ENCODE results near the gene POR.
"Not testable (repeated sequence)": the region's sequence is repeated elsewhere in the genome, so short reads cannot be mapped to it uniquely, and the experiment has no call there.

Gene POR
- total RNA-seq: 59.6 to 69.9 reads per million in 2 experiments

DNA sequence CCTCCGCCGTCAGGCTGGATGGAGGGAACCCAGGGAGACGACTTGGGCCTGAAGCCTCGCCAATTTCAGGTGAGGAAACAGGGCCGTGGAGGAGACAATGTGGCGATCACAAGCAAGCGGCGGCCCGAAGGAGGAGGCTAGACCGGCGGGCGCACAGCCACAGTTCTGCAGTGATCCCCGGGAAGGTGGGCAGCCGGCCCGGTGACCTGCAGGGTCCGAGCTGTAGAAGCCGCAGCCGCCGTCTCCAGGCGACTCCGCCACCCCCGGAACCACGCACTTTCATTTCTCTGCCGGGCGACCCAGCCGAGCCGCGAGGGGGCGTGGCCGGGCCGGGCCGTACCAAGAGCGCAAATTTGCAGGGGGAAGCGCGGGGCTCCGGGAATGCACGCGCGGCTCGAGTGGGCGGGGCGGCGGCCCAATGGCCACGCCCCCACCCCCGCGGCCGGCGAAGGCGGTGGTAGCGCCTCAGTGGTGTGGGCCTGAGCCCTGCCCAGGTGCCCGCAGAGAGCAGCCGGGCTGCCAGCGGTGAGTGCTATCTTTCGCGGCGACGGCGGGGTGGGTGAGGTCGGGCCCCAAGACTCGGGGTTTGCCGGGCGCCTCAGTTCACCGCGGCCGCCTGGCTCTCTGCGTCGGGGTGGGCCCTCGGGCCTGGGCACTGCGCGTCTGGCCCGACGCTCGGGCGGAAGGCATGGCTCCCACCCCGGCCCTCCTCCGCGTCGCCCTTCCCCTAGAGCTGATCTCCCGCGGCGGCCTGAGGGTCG, at the start of gene POR:
TSS of gene POR (plus strand) at position 501 of the 761 bp plus-strand sequence. CDS start 38,847 bp downstream, outside the sequence.
- DNase-seq (ENCODE audit: low read depth): peak; percentile 96

DNA sequence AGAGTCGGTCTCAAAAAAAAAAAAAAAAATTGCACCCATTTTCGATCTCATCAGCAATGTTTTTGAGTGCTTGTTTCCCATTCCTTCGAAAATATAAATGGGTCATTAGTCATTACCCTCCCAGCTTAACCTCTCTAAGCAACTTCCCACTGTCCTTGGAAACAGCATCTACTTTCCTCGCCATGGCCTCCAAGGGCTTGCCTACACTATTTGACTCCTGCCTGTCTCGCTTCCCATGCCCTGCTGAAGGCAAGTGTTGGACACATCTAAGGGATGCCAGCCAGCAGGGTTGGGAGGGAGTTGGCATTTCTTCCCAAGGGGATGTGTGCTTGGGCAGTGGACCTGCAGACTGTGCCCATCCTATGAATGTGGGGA, 48.9 kb upstream of the POR start:
- no peak for DNase-seq (ENCODE audit: low read depth)

DNA sequence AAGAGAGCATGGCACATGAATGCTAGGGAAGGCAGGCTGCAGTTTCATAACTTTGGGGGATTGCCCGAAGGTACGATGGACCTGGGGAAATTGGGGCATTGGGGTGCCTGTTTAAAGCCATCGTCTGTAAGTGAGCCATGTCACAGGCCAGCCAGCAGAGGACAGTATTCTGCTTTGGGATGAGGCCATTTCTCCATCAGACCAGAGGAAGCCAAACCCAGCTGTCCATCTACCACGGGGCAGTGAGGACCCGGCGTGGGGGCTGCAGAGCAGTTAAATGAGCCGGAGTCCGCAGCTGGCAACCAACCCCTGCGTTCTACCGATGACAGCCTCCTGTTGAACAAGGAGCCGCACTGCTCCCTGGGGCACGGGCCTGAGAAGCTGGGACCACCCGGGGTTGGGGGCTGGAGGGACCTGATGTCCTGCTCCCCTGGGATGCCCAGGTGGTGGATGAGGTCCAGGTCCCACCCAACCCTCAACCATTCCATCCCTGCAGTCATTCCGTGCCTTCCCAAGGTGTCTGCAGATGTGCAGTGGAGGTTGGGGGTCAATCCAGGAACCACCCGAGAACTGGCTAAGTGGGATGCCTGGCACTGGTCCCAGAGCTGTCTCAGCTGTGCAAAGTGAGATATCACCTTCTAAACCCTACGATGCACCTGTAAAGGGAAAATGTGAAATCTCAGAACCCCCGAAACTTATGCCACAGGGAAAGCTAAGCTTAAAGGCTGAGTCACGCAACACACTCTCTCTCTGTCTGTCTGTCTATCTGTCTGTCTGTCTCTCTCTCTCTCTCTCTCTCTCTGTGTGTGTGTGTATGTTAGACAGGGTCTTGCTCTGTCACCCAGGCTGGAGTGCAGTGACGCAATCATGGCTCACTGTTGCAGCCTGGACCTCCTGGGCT, 48.2 kb upstream of the POR start:
- no peak for DNase-seq (ENCODE audit: low read depth)

DNA sequence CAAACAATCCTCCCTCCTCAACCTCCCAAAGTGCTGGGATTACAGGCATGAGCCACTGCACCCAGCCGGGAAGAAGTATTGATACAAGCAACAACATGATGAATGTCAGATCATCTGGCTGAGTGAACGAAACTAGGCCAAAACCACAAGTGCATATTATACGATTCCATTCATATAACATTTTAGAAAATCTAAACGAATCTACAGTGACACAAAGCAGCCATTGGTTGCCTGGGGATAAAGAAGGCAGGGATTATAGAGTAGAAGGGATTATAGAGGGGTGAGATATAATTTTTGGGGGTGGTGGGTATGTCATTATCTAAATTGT, 47.6 kb upstream of the POR start:
- DNase-seq (ENCODE audit: low read depth): no peak

DNA sequence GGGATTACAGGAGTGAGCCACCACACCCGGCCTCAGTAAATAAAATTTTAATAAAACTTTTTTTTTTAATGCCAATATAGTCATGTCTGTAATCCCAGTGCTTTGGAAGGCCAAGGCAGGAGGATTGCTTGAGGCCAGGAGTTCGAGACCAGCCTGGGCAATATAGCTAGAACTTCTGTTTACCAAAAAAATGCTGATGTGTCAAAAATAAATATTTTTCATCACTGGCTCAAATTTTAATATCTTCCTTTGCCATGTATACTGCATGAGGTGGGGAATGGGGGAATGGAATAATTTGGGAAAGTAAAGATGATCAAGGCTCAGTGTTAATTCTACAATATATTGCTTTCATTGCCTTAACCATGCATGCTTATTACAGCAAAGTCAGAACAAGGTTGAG, 46.8 kb upstream of the POR start:
- DNase-seq (ENCODE audit: low read depth): no peak

DNA sequence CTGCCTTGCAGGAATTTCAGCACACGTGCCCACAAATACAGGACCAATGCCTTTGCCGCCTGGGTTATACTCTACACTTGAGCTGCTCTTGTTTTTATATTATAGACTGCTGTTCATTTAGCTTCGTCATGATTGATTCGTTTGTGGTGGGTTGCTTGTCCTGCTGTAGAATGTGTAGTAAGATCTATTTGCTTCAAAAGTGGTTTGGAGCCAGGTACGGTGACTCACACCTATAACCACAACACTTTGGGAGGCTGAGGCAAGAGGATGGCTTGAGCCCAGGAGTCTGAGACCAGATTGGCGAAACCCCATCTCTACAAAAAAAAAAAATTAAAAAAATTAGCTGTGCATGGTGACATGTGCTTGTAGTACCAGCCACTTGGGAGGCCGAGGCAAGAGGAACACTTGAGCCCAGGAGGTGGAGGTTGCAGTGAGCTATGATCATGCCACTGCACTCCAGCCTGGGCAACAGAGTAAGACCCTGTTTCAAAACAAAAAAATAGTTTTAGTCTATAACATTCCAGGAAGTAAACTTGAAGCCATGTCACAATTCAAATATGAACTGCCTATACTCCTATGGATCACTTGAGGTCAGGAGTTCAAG, 45.1 kb upstream of the POR start:
- no peak for DNase-seq (ENCODE audit: low read depth)

DNA sequence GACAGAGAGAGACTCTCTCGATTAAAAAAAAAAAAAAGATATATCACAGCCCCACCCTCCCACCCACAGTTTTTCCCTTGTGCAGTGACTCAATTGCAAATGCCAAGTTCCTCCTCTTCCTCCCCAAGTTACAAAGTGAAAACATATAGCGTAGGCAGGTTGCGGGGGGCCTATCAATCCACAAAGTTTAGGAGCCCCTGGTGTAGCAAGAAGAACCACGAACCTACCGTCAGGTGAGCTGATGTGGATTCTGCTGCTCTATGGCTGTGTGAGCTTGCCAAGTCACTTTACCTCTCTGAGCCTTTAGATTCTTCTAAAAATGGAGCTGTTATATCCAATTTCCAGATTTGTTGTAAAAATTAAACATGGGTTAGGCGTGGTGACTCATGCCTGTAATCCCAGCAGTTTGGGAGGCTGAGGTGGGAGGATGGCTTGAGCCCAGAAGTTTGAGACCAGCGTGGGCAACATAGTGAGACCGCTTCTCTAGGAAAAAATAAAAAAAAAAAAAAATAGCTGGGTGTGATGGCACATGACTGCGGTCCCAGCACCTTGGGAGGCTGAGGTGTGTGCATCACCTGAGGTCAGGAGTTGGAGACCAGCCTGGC, 44.3 kb upstream of the POR start:
- DNase-seq (ENCODE audit: low read depth): no peak

DNA sequence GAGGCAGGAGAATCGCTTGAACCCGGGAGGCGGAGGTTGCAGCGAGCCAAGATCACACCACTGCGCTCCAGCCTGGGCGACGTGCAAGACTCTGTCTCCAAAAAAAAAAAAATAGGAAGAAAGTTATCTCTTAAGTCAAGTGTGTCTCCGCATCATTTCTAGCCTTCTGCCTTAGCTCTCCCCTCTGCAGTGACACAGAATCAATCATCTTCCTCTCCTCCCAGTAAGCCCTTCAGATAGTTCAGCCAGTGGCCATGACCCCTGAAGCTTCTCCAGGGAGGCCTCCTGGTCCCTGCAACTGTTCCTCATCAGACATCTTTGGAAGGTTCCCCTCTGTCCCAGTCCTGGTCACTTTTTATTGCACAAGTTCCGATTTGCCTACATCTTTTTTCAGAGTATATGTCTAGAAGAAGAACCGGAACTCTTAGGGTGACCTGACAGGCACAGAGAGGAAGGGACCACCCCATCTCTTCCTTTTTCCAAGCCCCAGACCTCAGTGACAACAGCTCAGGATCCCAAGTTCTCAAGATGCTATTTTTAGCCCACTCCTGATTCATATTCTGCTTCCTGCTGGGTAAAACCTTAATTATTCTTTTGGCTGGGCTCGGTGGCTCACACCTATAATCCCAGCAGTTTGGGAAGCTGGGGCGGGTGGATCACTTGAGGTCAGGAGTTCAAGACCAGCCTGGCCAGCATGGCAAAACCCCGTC, 42.7 kb upstream of the POR start:
- no peak for DNase-seq (ENCODE audit: low read depth)

DNA sequence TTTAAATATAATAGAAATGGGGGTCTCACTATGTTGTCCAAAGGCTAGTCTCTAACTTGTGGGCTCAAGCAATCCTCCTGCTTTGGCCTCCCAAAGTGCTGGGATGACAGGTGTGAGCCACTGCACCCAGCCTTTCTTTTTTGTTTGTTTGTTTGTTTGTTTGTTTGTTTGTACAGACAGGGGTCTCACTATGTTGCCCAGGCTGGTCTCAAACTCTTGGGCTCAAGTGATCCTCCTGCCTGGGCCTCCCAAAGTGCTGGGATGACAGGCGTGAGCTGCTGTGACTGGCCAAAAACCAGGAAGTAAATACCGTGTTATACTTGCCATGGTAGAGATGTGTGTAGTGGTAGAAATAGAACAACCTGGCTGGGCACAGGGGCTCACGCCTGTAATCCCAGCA, 40.8 kb upstream of the POR start:
- not testable (repeated sequence) for DNase-seq (ENCODE audit: low read depth)

DNA sequence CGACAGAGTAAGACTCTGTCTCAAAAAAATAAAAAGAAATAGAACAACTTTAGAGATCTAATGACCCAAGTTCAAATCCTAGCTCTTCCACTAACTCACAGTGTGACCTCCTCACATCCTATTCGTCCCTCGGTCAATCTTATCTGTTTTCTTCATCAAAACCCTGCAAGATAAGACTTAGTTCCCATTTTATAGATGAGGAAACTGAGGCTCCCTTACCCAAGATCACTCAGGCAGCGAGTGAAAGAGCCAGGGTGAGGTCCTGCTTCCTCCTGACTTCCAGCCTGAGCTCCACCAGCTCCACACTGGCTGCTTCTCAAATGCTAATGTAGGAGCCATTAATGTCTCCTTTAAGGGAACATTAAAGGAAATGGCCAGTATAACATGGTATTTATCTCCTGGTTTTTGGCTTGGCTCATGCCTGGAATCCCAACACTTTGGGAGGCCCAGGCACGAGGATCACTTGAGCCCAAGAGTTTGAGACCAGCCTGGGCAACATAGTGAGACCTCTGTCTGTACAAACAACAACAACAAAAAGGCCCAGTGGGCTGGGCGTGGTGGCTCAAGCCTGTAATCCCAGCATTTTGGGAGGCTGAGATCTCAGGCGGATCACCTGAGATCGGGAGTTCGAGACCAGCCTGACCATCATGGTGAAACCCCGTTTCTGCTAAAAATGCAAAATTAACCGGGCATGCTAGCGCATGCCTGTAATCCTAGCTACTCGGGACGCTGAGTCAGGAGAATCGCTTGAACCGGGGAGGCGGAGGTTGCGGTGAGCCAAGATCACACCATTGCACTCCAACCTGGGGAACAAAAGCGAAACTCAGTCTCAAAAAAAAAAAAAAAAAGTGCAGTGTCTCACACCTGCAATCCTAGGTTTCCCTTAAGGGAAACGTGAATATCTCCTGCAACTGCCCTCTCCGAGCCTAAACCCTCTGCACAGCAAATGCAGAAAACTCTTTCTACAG, 39.6 kb upstream of the POR start:
- no peak for DNase-seq (ENCODE audit: low read depth)

DNA sequence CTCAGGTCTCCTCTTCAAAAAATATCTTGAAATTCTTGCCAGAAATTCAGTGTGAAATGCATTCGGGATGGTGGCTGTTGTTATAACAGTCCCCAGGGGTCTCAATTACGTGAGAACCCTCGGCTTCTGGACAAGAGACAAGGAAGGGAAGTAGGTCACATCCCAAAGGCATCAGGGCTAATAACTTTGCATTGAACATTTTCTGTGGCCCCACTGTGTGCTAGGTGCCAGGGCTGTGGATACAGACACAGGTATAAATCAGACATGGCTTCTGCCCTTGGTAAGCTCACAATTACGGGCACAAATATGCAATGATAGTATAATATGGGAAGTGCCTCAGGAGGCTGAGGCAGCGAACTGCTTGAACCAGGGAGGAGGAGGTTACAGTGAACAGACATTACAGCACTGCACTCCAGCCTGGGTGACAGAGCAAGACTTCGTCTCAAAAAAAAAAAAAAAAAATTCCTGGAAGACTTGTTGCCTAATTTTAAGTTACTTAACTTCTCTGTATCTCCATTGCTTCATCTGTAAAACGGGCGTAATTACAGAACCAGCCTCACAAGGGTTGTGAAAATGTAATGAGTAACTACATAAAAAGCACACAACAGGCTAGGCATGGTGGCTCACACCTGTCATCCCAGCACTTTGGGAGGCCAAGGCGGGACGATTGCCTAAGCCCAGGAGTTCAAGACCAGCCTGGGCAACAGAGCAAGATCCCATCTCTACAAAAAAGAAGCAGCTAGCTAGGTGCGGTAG, 38.7 kb upstream of the POR start:
- DNase-seq (ENCODE audit: low read depth): no peak

DNA sequence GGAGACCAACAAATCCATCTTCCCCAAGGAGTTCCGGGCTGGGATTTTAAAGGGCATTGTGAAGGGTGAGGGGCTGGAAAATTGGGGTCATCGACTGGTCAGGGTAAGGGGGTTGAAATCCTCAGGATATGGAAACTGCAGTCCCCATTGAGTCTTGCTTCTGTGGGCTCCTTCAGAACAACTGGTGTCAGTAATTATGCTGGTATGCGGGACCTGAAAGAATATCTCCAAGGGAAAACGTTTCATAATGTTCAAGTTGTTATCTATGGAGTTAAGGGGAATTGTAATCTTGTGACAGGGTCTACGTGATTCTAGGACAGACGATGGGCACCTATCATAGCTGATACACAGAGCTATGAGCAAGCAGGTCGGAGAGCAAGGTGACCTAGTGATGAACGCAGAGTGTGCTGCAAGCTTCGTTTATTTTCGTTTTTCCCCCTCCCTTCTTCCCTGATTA, 36.6 kb upstream of the POR start:
- DNase-seq (ENCODE audit: low read depth): no peak

DNA sequence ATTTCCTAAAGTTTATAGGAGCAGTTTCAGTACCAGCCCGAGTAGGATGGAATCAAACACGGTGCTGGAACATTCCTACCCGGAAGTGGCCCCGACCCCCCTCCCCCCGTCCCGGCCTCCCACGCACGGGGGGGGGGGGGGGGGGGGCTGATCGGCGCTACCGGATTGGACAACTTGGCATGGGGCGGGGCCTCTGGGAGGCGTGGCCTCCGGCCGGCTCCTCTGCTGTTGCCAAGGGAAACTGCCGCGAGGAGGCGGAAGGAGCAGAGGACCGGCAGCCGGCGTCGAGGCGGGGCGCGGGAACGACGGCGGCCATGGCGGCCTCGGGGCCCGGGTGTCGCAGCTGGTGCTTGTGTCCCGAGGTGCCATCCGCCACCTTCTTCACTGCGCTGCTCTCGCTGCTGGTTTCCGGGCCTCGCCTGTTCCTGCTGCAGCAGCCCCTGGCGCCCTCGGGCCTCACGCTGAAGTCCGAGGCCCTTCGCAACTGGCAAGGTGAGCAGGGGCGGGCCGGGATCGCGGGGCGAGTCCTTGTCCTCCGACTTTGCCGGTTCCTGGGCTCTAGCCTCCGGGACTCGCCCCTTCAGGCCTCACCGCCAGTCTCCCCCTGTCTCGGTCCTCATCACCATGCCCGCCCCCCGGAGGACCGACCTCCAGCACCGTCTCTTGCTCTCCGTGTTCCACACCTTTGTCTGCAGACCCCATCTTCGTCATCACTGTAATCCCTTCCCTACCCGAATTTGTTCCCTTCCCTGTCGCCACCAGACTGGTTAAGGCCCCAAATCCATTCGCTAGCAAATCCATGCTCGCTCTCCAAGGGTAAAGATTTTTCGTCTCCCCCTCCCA, 36.0 kb upstream of the POR start, which contains the start of gene RHBDD2:
TSS of gene RHBDD2 (plus strand) at position 266 of the 843 bp plus-strand sequence. CDS start at position 315, 49 bp downstream.
- DNase-seq (ENCODE audit: low read depth): peak; percentile 94

DNA sequence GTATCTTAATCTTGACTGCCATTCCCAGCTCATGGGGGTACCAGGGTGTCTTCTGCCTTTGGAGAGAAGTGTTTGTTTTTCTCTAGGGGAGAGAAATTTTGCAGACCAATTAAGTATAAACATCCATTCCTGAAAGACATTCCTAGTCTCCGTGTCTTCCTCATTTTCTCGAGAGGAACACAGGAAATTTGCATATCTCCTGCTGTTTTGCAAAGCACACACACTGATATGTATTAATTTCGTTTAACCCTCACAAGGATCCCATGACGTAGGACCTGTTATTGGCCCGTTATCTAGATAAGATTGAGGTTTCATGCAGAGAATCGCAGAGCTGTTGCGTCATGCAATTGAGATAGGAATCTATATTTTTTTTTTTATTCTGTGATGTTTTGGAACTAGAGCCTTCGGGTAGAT, 35.2 kb upstream of the POR start:
- DNase-seq (ENCODE audit: low read depth): peak; percentile 44

DNA sequence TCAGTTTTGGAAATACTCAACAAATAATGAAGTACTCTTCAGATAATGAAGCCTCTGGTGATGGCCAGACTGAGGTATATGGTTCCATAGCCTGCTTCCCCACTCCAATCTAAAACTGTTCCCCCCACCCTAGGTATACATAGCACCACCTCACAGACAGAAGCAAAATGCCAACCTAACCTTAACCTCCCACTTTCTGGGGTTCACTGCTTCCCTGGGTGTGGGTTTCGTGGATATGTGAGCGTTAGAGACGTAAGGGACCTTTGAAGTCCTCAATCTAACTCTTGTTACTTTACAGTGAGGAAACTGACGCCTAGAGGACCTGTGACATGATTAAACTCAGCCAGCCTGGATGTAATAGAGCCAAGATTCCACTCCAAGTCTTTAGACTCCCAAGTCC, 34.7 kb upstream of the POR start:
- no peak for DNase-seq (ENCODE audit: low read depth)

DNA sequence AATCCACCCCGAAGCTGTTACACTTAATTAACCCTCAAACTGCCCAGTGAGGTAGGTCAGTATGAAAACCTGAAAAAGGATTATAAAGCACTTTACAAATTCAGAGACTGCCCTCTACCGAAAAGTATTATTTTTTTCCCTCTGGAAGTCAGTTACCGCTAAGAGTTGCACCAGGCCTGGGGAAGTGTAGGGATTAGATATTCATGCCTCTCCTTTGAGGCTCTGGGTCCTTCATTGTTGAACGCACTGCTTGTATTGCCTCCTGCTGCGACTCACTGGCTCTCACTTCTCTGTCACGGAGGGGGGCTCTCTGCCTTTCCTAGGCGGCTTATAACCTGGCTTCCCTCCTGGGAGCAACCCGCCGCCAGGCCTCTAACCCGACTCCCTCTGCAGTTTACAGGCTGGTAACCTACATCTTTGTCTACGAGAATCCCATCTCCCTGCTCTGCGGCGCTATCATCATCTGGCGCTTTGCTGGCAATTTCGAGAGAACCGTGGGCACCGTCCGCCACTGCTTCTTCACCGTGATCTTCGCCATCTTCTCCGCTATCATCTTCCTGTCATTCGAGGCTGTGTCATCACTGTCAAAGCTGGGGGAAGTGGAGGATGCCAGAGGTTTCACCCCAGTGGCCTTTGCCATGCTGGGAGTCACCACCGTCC, 33.4 kb upstream of the POR start:
- DNase-seq (ENCODE audit: low read depth): no peak

DNA sequence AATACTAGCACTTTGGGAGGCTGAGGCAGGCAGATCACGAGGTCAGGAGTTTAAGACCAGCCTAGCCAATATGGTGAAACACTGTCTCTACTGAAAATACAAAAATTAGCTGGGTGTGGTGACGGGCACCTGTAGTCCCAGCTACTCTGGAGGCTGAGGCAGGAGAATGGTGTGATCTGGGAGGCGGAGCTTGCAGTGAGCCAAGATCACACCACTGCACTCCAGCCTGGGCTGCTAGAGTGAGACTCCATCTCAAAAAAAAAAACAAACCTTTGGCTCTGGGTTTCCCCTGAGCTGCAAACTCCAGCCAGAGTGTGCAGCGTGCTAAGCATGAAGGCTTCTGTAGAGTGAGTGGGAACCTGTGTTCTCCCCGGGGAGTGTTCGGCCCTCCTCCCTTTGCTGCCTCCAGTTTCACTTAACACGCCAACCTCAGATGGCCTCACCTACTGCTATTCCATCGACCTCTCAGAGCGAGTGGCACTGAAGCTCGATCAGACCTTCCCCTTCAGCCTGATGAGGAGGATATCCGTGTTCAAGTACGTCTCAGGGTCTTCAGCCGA, 31.6 kb upstream of the POR start:
- DNase-seq (ENCODE audit: low read depth): not testable (repeated sequence)

DNA sequence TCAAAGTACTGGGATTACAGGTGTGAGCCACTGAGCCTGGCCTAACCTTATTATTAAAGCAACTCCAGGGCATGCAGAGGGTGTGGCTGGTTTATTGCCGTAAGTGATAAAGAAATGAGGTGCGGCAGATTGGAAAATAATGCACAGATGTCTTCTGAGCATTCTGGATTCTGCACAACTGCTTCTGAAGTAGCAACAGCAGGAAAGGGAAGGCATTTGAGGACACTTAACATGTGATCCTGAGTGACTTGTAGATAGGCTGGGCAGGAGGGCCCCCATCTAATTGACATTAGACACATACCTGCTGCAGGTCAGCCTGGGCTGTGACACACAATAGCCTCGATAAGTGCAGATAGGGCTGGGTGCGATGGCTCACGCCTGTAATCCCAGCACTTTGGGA, 30.5 kb upstream of the POR start:
- DNase-seq (ENCODE audit: low read depth): no peak

All from T follicular helper cell (primary cell).